Measurements from ENCODE around the gene TMEM41B.
A peak's percentile ranks its signal among the peaks of the same experiment; 100 is the strongest.
"Not testable (repeated sequence)": the region's sequence is repeated elsewhere in the genome, so short reads cannot be mapped to it uniquely, and the experiment has no call there.

TMEM41B gene

GRCh38 chr11:9304178-9304577, 10.2 kb downstream of the TMEM41B start:
- DNase-seq = no peak

- DNase-seq = no peak
Measured at GRCh38 chr11:9302448-9302847, 11.9 kb downstream of the TMEM41B start.

GRCh38 chr11:9301720-9302119, 12.7 kb downstream of the TMEM41B start:
- no peak for DNase-seq

DNA sequence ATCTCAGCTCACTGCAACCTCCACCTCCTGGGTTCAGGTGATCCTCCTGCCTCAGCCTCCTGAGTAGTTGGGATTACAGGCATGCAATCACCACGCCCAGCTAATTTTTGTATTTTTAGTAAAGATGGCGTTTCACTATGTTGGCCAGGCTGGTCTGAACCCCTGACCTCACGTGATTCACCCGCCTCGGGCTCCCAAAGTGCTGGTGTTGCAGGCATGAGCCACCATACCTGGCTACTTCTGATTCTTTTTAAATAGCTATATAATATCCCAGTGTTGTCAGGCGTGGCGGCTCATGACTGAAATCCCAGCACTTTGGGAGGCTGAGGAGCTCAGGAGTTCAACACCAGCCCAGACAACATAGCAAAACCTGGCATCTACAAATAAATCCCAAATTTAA, 20.7 kb downstream of the TMEM41B start:
- DNase-seq = no peak

GRCh38 chr11:9285850-9286587, 28.4 kb downstream of the TMEM41B start:
- no peak for DNase-seq

DNA sequence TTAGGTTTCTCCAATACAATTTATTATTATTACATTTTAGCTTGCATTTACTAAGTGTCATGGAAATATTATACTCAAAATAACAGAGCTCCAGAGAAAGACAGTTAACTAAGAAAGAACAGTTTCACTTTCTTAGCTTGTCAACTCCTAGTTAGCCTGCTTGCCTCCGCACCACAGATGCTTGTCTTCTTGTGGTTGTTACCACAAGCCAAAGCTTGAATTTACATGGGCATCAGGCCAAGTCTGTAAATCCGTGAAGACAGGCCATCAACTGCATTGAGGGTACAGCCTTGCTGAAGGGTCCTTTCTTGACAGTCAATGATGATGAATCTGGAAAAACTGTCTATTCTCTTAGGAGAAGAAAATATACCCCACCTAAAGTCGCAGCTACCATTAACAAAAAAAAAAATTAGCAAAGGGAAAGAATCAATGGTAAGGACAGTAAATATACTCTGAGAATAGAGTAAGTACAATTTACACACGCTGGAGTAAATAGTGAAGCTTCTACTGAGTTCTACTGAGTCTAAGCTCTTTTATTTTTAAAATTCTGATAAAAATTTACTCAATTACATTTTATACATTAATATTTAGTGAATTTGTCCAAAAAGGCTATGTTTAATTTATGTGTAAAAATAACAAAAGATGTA, 33.6 kb downstream of the TMEM41B start:
- no peak for DNase-seq

- no peak for DNase-seq
Measured at GRCh38 chr11:9277176-9277575, 37.2 kb downstream of the TMEM41B start.

DNA sequence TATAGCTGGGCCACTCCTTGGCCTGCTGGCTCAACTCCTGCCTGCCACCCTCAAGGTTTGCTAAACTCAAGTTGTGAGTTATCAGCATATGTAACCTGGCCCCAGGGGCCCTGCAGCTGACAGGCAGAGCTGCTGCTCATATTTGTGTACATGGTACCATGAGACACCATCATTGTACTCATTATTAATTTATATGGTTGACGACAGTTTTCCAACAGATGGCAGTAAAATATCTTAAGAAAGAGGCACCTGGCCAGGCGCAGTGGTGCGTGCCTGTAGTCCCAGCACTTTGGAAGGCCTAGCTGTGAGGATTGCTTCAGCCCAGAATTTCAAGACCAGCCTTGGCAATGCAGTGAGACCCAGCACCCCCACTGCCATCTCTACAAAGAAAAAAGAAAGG, 37.8 kb downstream of the TMEM41B start:
- peak in 1 of 2 experiments; percentile 17 for DNase-seq

GRCh38 chr11:9274499-9275258, 39.7 kb downstream of the TMEM41B start:
- no peak for DNase-seq

DNA sequence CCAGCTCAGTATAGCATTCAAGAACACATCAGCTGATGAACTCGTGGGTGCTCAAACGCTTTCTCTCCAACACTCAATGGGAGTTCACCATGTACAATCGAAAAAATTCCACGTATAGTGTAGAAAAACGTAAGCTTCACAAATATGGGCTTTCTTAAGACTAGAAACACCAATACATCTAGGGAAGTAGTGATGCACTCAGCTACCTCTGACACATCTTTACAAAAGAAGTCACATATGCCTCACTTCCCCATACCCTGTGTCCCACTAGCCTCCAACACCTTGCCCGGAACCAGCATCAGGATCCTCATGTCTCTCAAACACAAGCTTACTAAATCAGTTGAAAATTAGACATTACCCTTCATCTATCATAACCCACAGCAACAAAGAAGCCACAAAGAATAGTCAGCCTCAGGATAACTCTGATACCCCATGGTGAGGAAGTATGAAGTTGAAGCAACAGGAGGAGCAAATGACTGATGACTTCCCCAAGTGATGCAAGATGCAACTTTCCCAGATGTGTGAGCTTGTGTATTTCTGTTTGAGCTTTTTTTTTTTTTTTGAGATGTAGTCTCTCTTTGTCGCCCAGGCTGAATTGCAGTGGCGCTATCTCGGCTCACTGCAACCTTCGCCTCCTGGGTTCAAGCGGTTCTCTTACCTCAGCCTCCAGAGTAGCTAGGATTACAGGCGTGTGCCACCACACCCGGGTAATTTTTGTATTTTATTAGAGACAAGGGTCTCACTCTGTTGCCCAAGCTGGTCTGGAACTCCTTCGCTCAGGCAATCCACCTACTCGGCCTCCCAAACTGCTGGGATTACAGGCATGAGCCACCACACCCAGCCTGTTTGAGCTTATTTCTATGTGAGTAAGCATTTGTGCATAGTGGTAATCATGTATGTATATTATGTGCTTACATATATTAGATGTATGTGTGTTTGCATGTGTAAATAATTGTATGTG, 40.7 kb downstream of the TMEM41B start:
- DNase-seq = no peak

- no peak for DNase-seq
Measured at GRCh38 chr11:9269492-9270013, 44.8 kb downstream of the TMEM41B start.

DNA sequence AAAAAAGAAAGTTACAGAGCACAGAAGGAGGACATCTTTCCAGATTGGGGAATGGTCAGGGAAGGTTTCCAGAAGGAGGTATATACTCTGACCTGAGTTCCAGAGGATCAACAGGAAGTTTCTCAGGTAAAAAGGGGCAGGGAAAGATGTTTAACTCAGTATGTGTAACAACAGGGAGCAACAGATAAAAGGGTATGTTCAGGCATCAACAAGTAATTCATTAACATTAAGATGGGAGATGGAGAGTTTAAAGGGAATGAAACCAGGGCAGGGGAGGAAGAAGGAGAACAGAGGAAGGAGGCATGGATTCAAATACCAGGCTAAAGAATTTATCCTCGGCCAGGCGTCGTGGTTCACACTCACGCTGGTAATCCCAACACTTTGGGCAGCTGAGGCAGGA, 46.7 kb downstream of the TMEM41B start:
- no peak for DNase-seq

- DNase-seq = no peak
Measured at GRCh38 chr11:9266926-9267325, 47.5 kb downstream of the TMEM41B start.

DNA sequence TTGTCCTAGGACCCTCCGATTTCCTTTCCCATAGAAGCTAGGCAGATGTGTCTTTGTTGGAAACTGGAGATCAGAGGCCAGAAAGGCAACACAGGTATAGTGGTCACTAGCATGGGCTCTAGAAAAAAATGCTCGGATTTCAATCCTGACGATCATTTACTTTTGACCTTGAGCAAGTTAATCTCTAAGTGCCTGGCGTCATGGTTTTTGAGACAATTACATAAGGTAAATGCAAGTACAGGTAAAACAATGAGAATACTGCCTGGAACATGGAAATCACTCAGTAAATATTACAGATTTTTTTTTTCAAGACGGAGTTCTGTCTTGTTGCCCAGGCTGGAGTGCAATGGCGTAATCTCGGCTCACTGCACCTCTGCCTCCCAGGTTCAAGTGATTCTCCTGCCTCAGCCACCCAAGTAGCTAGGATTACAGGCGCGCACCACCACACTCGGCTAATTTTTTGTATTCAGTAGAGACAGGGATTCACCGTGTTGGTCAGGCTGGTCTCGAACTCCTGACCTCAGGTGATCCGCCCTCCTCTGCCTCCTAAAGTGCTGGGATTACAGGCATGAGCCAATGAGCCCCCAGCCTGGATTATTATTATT, 48.2 kb downstream of the TMEM41B start:
- no peak for DNase-seq

DNA sequence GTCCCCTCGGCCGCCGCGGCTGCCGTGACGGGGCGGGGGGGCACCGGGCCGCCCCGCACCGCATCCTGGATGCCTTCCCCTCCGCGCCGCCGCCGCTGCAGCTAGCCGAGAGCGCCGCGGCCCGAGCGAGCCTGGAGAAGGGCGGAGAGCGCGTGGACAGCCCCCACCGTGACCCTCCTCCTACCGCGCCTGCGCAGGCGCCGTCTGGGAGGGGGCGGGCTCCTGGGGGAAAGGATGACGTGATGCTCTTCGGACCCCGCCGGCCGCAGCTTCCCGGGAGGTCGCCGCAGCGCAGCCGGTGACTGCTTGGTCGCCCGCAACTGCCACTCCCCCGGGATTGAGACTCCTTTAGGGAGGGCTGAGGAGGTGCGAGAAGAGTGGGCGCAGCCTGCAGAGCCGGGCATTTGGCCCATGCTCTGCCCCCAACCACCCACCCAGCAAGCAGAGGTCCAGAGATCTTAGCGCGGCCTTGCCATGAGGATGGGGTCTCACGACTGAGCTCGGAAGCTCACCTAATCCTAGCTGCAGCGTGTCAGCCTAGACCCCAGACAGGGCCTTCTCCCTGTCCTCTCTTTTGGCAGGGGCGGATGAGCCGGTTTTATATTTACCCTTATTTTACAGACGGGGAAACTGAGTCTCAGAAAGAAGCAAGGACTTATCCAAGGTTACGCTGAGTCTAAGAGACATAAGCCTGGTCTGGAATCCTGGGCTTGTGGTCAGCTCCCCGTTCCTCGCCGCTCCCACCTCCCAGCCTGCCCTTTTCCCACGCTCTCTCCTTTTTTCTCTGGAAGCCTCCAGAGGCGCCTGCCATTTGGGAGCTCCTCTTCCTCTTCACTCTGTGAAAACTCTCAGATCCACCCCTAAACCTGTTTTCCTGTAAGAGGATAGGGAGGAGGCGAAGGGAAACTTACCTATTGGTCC, 48.9 kb downstream of the TMEM41B start, which contains the start of gene DENND5A:
TSS of gene DENND5A (minus strand) at position 140 of the 921 bp plus-strand sequence. CDS start 281 bp downstream, outside the sequence.
- DNase-seq = peak; percentile 36 to 74

DNA sequence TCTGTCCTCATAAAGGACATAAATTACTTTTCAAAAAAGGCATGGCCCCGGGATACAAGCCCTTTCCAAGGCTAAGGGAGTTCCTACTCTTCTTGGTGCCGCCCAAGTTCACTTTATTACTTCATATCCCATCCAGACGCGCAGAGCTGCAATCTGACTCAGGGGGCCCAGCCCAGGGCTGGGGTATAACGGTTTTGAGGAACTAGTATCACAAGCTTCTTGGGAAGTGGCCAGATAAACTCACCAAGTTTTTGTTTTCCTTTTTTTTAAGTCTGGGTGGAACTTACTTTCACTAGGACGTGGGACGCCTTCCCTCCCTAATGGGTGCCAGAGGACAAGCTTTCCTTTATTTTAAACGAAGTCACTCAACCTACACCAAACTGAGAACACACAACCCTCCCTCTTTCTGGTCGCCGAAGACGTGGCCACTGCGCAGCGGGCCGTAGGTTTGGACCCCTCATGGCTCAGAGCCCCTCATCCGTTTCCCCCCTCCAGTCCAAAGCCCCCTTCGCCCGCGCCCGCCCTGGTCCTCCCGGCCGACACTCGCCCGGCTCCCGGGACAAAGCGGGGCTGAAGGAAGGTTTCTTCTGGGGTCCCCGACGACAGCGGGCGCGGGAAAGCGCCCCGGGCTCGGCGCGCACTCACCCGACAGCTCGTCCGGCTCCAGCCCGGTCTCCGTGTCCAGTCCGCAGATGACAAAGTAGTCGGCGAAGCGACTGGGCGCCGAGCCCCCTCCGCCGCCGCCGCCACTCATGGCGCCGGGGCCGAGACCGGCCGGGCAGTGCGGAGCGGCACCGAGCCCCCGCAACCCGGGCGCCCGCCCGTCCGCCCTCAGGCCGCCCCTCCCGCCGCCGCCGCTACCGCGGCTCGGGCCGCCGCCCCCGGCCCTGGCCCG, 49.8 kb downstream of the TMEM41B start:
- peak in 1 of 2 experiments; percentile 71 for DNase-seq

GRCh38 chr11:9263840-9264315, 50.5 kb downstream of the TMEM41B start:
- DNase-seq = no peak

DNA sequence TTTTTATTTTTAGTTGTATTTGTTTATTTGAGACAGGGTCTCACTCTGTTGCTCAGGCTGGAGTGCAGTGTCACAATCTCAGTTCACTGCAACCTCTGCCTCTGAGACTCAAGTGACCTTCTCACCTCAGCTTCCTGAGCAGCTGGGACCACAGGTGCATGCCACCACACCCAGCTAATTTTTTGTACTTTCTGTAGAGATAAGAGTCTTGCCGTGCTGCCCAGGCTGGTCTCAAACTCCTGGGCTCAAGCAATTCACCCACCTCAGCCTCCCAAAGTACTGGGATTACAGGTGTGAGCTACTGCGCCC, 53.6 kb downstream of the TMEM41B start:
- not testable (repeated sequence) for DNase-seq

Measured in SW 1271 (cell line).